Measurements from ENCODE around the gene NLGN4X.

Gene NLGN4X

DNA sequence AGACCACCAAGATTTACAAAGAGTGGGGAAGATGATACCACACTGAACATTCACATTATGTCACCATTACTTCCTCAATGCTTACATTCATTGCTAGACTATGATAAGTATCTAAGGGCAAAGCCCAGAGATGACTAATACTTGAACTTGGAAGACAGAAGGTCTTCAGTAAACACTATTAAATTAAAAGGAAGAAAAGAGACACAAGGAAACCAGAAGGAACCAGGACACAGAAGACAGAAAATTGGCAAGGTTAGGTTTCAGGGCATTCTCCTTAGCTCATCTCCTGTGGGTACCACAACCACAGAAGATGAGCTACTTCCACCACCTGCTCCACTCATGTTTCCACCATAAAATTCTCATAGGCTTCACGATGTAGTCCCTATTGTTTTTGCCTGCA, 64.9 kb downstream of the NLGN4X start:
- DNase-seq (ENCODE audit: extremely low read depth, low read depth) = no peak
- TF ChIP-seq, protein P1, sequence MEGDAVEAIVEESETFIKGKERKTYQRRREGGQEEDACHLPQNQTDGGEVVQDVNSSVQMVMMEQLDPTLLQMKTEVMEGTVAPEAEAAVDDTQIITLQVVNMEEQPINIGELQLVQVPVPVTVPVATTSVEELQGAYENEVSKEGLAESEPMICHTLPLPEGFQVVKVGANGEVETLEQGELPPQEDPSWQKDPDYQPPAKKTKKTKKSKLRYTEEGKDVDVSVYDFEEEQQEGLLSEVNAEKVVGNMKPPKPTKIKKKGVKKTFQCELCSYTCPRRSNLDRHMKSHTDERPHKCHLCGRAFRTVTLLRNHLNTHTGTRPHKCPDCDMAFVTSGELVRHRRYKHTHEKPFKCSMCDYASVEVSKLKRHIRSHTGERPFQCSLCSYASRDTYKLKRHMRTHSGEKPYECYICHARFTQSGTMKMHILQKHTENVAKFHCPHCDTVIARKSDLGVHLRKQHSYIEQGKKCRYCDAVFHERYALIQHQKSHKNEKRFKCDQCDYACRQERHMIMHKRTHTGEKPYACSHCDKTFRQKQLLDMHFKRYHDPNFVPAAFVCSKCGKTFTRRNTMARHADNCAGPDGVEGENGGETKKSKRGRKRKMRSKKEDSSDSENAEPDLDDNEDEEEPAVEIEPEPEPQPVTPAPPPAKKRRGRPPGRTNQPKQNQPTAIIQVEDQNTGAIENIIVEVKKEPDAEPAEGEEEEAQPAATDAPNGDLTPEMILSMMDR (IDR thresholded peaks at IDR 0.05; ENCODE audit: low read depth, low read length) = no peak

DNA sequence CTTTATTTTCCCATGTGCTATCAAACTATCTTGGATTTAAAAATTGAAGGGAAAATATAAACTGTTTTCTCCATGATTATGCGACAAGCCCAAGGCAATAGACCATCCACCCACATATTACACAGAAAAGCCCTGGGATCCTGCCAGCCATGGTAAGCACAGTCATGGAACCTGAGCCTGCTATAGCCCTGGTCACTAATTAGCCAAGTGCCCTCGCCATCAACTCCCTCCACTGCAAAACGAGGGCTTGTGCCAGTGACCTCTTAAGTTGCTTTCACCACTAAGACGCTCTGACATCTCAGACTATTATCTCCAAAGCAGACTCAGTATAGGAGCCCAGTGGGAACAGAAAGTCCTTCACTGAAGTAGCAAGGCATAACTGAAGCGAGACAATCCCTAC, 69.2 kb downstream of the NLGN4X start:
- no peak for DNase-seq (ENCODE audit: extremely low read depth, low read depth)
- TF ChIP-seq, protein P1 (IDR thresholded peaks at IDR 0.05; ENCODE audit: low read depth, low read length) = no peak

DNA sequence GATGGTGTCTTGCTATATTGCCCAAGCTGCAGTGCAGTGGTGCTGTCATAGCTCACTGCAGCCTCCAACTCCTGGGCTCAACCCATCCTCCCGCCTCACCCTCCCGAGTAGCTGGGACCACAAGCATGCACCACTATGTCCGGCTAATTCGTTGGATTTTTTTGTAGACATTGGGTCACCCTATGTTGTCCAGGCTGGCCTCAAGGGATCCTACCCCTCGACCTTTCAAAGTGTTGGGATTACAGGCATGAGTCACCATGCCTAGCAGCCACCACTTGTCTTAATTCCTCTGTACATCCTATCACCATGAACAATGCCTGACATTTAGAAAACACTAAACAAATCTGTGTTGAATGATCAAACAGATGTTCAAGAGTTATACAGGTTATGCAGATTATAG, 76.7 kb downstream of the NLGN4X start:
- TF ChIP-seq, protein P1 (IDR thresholded peaks at IDR 0.05; ENCODE audit: low read depth, low read length) = no peak
- DNase-seq (ENCODE audit: extremely low read depth, low read depth) = no peak

DNA sequence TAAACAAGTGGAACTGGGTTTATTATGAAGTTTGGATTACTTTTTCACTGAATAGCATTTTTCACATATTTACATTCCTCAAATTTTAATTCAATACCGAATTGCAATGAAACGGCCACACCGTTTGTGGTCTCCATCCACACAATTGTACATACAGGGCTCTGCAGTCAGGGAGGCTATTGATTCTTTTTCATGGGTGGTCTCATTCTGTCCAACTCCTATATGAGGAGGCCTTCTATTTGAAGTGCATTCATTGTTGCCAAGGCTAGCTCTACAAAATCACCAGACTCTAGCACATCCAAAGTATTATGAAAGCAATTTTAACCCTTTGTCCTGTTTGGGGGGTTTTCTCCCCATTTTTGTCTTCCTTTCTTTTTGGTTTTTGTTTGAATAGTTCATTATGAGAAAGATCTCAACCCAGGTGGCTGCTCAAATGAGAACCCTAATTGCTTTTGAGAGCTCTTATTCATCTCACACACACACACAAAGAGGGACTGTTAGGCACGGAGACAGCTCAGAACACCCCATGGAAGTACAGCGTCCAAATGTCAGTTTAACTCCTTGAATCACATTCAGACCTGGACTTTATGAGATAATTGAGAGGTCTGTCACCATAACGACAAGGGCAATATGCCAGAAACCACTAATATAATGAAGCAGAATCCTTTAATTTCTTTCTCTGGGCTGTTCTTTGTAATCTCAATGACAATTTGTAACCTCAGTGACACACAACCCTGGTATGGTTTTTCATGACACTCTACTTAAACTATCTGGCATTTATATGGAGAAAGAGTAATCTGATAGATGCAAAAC, 79.4 kb downstream of the NLGN4X start:
- no peak for DNase-seq (ENCODE audit: extremely low read depth, low read depth)
- TF ChIP-seq, protein P1 (IDR thresholded peaks at IDR 0.05; ENCODE audit: low read depth, low read length) = no peak

DNA sequence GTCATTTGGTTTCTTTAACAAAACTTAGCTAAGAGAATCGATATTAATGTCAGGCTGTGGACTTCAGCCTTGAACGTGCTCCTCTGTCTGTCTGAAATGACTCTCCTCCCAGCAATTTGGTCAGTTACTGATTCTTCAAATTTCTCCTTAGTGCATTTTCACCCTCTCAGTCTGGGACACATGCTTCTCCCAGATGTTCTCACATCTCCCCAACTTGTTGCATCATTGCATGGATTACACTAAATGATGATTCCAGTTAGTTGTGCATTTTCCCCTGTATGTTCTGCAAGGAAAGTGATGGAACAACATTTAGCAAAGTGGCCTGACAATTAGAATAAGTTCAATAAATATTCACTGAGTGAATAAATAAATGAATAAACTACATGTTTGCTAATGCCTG, 94.4 kb downstream of the NLGN4X start:
- TF ChIP-seq, protein P1 (IDR thresholded peaks at IDR 0.05; ENCODE audit: low read depth, low read length) = no peak
- DNase-seq (ENCODE audit: extremely low read depth, low read depth) = no peak

DNA sequence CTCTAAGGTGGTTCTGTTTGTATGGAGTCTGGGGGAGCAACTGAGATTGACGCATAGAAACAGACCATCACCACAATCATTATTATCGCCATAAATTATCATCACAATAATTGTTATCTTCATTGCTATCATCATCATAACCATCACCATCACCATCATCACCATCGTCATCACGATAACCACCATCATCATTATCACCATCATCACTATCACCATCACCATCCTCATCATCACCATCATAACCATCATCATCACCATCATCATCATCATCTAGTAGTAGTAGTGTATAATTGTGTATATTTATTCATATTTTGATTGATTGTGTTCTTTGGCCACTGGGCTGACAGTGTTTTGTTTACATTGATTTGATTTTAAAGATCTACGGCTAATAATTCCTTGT, 95.7 kb downstream of the NLGN4X start:
- TF ChIP-seq, protein P1 (IDR thresholded peaks at IDR 0.05; ENCODE audit: low read depth, low read length) = no peak
- DNase-seq (ENCODE audit: extremely low read depth, low read depth) = no peak

DNA sequence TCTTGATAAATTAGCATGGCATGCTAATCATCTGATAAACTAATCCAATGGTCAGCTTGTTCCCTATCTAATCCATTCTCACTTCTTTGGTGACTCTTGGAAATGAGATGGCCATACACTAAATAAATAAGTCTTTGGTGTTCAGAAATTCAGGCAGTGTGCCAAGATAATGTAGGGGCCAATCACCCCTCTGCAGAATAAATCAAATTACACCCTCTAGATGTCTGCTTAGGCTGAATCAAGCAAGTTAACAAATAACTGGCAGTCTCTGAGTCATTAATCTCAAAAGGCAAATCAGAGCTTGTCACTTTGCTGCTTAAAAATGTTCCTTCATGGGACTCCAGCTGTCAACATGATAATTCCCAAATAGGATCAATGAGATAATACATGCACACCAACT, 97.4 kb downstream of the NLGN4X start:
- TF ChIP-seq, protein P1 (IDR thresholded peaks at IDR 0.05; ENCODE audit: low read depth, low read length) = no peak
- no peak for DNase-seq (ENCODE audit: extremely low read depth, low read depth)
